Smooth muscle cell (in vitro differentiated cells): ENCODE data around the gene YTHDC2. TPM values are rescaled to one million over a fixed set of nuclear protein-coding genes. Genes with fewer than 3 reads are reported as not detected.

Experiments used
- DNase-seq: peaks from one replicate; lab custom pipeline; 2025; ENCODE audit not compliant: unreplicated experiment; lab: John Stamatoyannopoulos, UW
- H2AFZ ChIP-seq: fragments of 200-600 bp; sonication (generic); 2 replicates; pipeline ENCODE4 v1.6.0; 2016; ENCODE audit warnings: antibody characterized with exemption, low read depth, mild to moderate bottlenecking
- H3F3A ChIP-seq: fragments of 200-600 bp; sonication (generic); 2 replicates; pipeline ENCODE4 v1.6.0; 2017; ENCODE audit warnings: antibody characterized with exemption, low read depth
- H3K27ac ChIP-seq: fragments of 200-600 bp; sonication (generic); 2 replicates; pipeline ENCODE4 v1.5.1; 2016; ENCODE audit warnings: low read depth, mild to moderate bottlenecking
- H3K27me3 ChIP-seq: fragments of 200-600 bp; sonication (generic); 2 replicates; pipeline ENCODE4 v1.6.1; 2016; ENCODE audit warnings: low read depth, mild to moderate bottlenecking
- H3K36me3 ChIP-seq: fragments of 200-600 bp; sonication (generic); 2 replicates; pipeline ENCODE4 v1.5.1; 2016; ENCODE audit warnings: low read depth
- H3K4me1 ChIP-seq: fragments of 200-600 bp; sonication (generic); 2 replicates; pipeline ENCODE4 v1.5.1; 2016; ENCODE audit warnings: low read depth
- H3K4me2 ChIP-seq: fragments of 200-600 bp; sonication (generic); 2 replicates; pipeline ENCODE4 v1.6.0; 2016; ENCODE audit warnings: mild to moderate bottlenecking
- H3K4me3 ChIP-seq: fragments of 200-600 bp; sonication (generic); 2 replicates; pipeline ENCODE4 v1.5.1; 2016; ENCODE audit warnings: mild to moderate bottlenecking
- H3K79me2 ChIP-seq: fragments of 200-600 bp; sonication (generic); 2 replicates; pipeline ENCODE4 v1.6.0; 2016; ENCODE audit warnings: low read depth, mild to moderate bottlenecking
- H3K9ac ChIP-seq: fragments of 200-600 bp; sonication (generic); 2 replicates; pipeline ENCODE4 v1.6.0; 2016; ENCODE audit warnings: low read depth
- H3K9me3 ChIP-seq: fragments of 200-600 bp; sonication (generic); replicated peaks from 2 replicates; pipeline ENCODE4 v1.5.1; 2016; ENCODE audit warnings: low read depth
- H4K20me1 ChIP-seq: fragments of 200-600 bp; sonication (generic); 2 replicates; pipeline ENCODE4 v1.6.0; 2016; ENCODE audit warnings: low read depth
- WGBS: methylation state at CpG from one replicate; pipeline ENCODE4 v1.1.7; 2016; ENCODE audit warnings: low lambda C conversion rate; 5-methylcytosine and 5-hydroxymethylcytosine counted together
- polyA plus RNA-seq: library from polyadenylated mRNA; unstranded; fragments of >200 nt; fragmentation: Nextera tagmentation; extraction: Ambion mirVana; gene quantifications from 2 replicates; pipeline ENCODE4 v1.2.1, GENCODE V29; 2016
- total RNA-seq: library from RNA; depleted of rRNA; stranded (reverse); fragments of >200 nt; gene quantifications from 2 replicates; pipeline ENCODE4 v1.2.3, GENCODE V29; 2014
- TF ChIP-seq, protein P1 (sequence below): fragments of 200-600 bp; sonication (generic); IDR thresholded peaks from 2 replicates; pipeline ENCODE4 v1.5.1; 2017; ENCODE audit warnings: borderline replicate concordance, mild to moderate bottlenecking, antibody characterized with exemption; ENCODE audit not compliant: insufficient read depth, poor library complexity, severe bottlenecking

Gene YTHDC2
- total and polyA plus RNA-seq, 2 experiments from 2014 or later, result 5.4 to 12.7 TPM

DNA sequence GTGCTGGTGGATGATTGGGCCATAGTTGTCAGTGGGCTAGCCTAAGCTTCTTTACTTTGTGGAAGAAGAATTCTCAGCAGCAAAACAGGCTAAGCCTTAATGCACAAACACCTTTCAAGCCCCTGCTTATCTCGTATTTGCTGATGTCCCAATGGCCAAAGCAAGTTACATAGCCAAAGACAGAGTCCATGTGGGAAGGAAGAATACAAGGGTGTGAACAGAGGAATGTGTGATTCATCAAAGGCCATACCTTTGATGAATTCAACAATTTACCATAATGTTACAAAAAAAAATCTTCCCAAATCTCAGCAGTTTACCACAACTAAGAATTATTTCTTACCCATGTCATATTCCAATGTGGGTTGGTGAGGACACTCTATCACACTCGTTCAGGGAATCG is 1.2 kb upstream of the YTHDC2 start:
- peaks cover 28% of the 10 kb centered on the region for H3K79me2 ChIP-seq
- no peak overlapping the region for H3K4me3 ChIP-seq
- no peaks in the 10 kb centered on the region for H3K27me3 ChIP-seq
- H3K4me1 ChIP-seq, result peaks cover 10% of the 10 kb centered on the region
- no peak overlapping the region for H3K27ac ChIP-seq
- H4K20me1 ChIP-seq, result no peaks in the 10 kb centered on the region
- no peak overlapping the region for H2AFZ ChIP-seq
- H3K9me3 ChIP-seq, result no peaks in the 10 kb centered on the region
- H3K9ac ChIP-seq, result no peak overlapping the region
- no peaks in the 10 kb centered on the region for H3K36me3 ChIP-seq
- 93% methylated on average over 3 of the region's 3 CpGs for WGBS
- no peak overlapping the region for H3K4me2 ChIP-seq
- no peaks in the 10 kb centered on the region for H3F3A ChIP-seq
- DNase-seq, result no peak
- TF ChIP-seq, protein P1, sequence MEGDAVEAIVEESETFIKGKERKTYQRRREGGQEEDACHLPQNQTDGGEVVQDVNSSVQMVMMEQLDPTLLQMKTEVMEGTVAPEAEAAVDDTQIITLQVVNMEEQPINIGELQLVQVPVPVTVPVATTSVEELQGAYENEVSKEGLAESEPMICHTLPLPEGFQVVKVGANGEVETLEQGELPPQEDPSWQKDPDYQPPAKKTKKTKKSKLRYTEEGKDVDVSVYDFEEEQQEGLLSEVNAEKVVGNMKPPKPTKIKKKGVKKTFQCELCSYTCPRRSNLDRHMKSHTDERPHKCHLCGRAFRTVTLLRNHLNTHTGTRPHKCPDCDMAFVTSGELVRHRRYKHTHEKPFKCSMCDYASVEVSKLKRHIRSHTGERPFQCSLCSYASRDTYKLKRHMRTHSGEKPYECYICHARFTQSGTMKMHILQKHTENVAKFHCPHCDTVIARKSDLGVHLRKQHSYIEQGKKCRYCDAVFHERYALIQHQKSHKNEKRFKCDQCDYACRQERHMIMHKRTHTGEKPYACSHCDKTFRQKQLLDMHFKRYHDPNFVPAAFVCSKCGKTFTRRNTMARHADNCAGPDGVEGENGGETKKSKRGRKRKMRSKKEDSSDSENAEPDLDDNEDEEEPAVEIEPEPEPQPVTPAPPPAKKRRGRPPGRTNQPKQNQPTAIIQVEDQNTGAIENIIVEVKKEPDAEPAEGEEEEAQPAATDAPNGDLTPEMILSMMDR, result no peak

DNA sequence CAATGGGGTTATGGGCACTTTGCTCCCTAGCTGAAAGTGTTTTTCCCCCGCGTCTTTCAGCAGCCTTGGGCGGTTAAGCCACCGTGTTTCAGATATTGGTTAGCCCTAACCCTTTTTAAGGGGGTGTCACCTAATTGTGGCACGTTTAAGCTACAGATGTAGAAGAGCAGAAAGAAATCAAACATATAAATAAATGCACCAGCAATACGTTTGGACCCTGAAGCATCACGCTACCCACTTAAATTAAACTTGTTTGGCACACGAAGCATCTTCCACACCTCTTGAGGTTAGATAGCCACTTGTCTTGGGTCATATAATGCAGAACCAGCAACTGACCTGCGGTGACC is 768 bp downstream of the YTHDC2 start:
- Histone ChIP-seq H3K27me3 (no peaks in the 10 kb centered on the region), H2AFZ (peak overlapping the region; percentile 90), H3K9me3 (no peaks in the 10 kb centered on the region), H3K27ac (peak overlapping the region; percentile 79), H3K9ac (peak overlapping the region; percentile 95), H3K79me2 (peaks cover 39% of the 10 kb centered on the region), H3K36me3 (no peaks in the 10 kb centered on the region), H3K4me1 (peaks cover 10% of the 10 kb centered on the region), H3F3A (no peaks in the 10 kb centered on the region), H3K4me3 (peak overlapping the region; percentile 69), H3K4me2 (peak overlapping the region; percentile 86), H4K20me1 (no peaks in the 10 kb centered on the region)
- DNase-seq, result no peak
- TF ChIP-seq, protein P1, result no peak
- 13% methylated on average over 9 of the region's 9 CpGs for WGBS

DNA sequence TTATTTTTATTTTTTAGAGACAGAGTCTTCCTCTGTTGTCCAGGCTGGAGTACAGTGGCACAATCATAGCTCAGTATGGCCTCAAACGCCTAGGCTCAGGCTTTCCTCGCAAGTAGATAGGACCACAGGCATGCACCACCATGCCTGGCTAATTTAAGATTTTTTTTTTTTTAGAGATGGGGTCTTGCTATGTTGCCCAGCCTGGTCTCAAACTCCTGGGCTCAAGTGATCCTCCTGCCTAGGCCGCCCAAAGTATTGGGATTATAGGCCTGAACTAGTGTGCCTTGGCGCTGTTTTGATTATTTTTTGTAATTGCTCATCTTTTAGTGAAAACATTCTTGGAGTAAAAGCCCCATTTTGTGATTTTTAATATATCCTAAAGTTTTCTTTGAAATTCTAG is 5.4 kb downstream of the YTHDC2 start:
- 97% methylated on average over 4 of the region's 4 CpGs for WGBS
- Histone ChIP-seq H3K27me3 (no peaks in the 10 kb centered on the region), H3K79me2 (peaks cover 66% of the 10 kb centered on the region), H3K4me2 (no peak overlapping the region), H3K27ac (no peak overlapping the region), H3K4me1 (peaks cover 10% of the 10 kb centered on the region), H3K9ac (no peak overlapping the region), H2AFZ (no peak overlapping the region), H4K20me1 (peaks cover 3% of the 10 kb centered on the region), H3F3A (no peaks in the 10 kb centered on the region), H3K9me3 (no peaks in the 10 kb centered on the region), H3K4me3 (no peak overlapping the region), H3K36me3 (no peaks in the 10 kb centered on the region)
- TF ChIP-seq, protein P1, result no peak
- no peak for DNase-seq

DNA sequence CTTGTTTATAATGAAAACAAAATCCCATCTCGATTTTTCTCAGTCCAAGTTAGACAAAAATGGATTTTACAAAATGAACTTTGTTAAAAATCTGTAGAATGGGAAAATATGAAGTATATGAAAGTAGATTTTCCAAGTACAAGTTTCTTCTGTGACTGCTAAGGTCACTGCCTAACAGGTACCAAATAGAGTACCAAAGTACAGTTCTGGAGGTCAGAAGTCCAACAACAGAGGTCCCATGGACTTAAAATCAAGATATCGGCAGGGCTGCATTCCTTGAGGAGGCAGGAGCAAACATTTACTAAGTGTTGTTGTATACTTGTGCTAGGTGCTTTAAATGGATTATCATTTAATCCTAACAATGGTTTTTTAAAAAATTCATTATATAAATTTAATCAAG is 5.9 kb downstream of the YTHDC2 start:
- Histone ChIP-seq H4K20me1 (peaks cover 3% of the 10 kb centered on the region), H3K4me2 (no peak overlapping the region), H3K79me2 (peaks cover 68% of the 10 kb centered on the region), H3F3A (no peaks in the 10 kb centered on the region), H3K27me3 (no peaks in the 10 kb centered on the region), H3K36me3 (no peaks in the 10 kb centered on the region), H3K4me1 (peaks cover 9% of the 10 kb centered on the region), H3K4me3 (no peak overlapping the region), H3K9ac (no peak overlapping the region), H2AFZ (no peak overlapping the region), H3K27ac (no peak overlapping the region), H3K9me3 (no peaks in the 10 kb centered on the region)
- WGBS, result 99% methylated on average over 2 of the region's 2 CpGs
- DNase-seq, result no peak
- TF ChIP-seq, protein P1, result no peak
